H1 (cell line): ENCODE data around the gene PTPRH. TPM values are rescaled to one million over a fixed set of nuclear protein-coding genes. Genes with fewer than 3 reads are reported as not detected.
A peak's percentile ranks its signal among the peaks of the same experiment; 100 is the strongest.

Source experiments
- CTCF ChIA-PET: fragments of 300-600 bp; sonication (Branson Sonifier 250); formaldehyde crosslinking; loops from one replicate; lab custom pipeline; 2021; ENCODE audit not compliant: partially characterized antibody; lab: Charles Lee
- POLR2A ChIA-PET: fragments of 300-600 bp; sonication (Branson Sonifier 250); formaldehyde crosslinking; loops from one replicate; lab custom pipeline; 2021; ENCODE audit warnings: inconsistent platforms; ENCODE audit not compliant: partially characterized antibody; lab: Charles Lee
- DNase-seq, 2 experiments: peaks; one replicate each; pipeline versions ENCODE4 v3.0.0 to v3.0.0-alpha.2; 2010 to 2022; ENCODE audit warnings: low spot score in 2 of 2, low read depth in 1 of 2, mixed read lengths in 1 of 2
- FAIRE-seq: peaks from 2 replicates; lab custom pipeline; 2011; peaks lifted over from hg19 to GRCh38; lab: Jason Lieb, UNC
- H2AFZ ChIP-seq: 2 replicates; pipeline ENCODE4 v1.8.1; 2012; ENCODE audit warnings: low read length, inconsistent platforms
- H2AK5ac ChIP-seq: 2 replicates; pipeline ENCODE4 v1.6.1; 2013; ENCODE audit warnings: low read depth, low read length
- H2BK120ac ChIP-seq: replicated peaks from 2 replicates; pipeline ENCODE3; 2013; ENCODE audit warnings: low read depth, low read length, inconsistent platforms
- H2BK12ac ChIP-seq: 2 replicates; pipeline ENCODE4 v1.6.1; 2013; ENCODE audit warnings: low read depth, low read length
- H2BK15ac ChIP-seq: 2 replicates; pipeline ENCODE4 v1.6.1; 2013; ENCODE audit warnings: low read length
- H2BK20ac ChIP-seq: 2 replicates; pipeline ENCODE4 v1.6.1; 2013; ENCODE audit warnings: low read length
- H2BK5ac ChIP-seq: 2 replicates; pipeline ENCODE4 v1.6.1; 2013; ENCODE audit warnings: low read depth, low read length
- H3K14ac ChIP-seq: 2 replicates; pipeline ENCODE4 v1.6.1; 2013; ENCODE audit warnings: inconsistent platforms; ENCODE audit not compliant: insufficient read length
- H3K18ac ChIP-seq: 2 replicates; pipeline ENCODE4 v1.6.1; 2013; ENCODE audit warnings: low read length; ENCODE audit errors: extremely low read depth
- H3K23ac ChIP-seq: 2 replicates; pipeline ENCODE4 v1.6.1; 2013; ENCODE audit warnings: inconsistent platforms; ENCODE audit not compliant: insufficient read length
- H3K23me2 ChIP-seq: 2 replicates; pipeline ENCODE4 v1.6.1; 2013; ENCODE audit warnings: low read depth, low read length
- H3K27ac ChIP-seq: 2 replicates; pipeline ENCODE4 v1.6.1; 2011; ENCODE audit warnings: low read depth, low read length, inconsistent platforms
- H3K27me3 ChIP-seq, 4 experiments: replicated peaks in 1 of 4; 1 replicate in 1 of 4; 2 replicates in 3 of 4; pipeline versions ENCODE4 v1.6.1 to v1.8.1; 2011 to 2013; ENCODE audit warnings: low read length in 3 of 4, mild to moderate bottlenecking in 3 of 4, inconsistent platforms in 2 of 4, mixed read lengths in 2 of 4, moderate library complexity in 1 of 4; ENCODE audit not compliant: control insufficient read depth in 3 of 4, insufficient read depth in 3 of 4; ENCODE audit errors: extremely low read depth in 1 of 4
- H3K36me3 ChIP-seq, 4 experiments: 2 replicates each; pipeline versions ENCODE4 v1.6.1 to v1.8.1; 2011 to 2013; ENCODE audit warnings: mild to moderate bottlenecking in 4 of 4, low read length in 3 of 4, moderate library complexity in 2 of 4, control low read depth in 1 of 4, inconsistent platforms in 1 of 4; ENCODE audit not compliant: insufficient read depth in 4 of 4, control insufficient read depth in 2 of 4
- H3K4ac ChIP-seq: replicated peaks from 2 replicates; pipeline ENCODE3; 2013; ENCODE audit warnings: low read length, low read depth, mixed read lengths, inconsistent platforms; ENCODE audit not compliant: insufficient read length
- H3K4me1 ChIP-seq, 4 experiments: replicated peaks in 1 of 4; 1 replicate in 1 of 4; 2 replicates in 3 of 4; pipeline versions ENCODE4 v1.6.1 to v1.8.1; 2011 to 2013; ENCODE audit warnings: low read length in 3 of 4, inconsistent platforms in 2 of 4, mixed read lengths in 1 of 4; ENCODE audit not compliant: insufficient read depth in 4 of 4, control insufficient read depth in 3 of 4
- H3K4me2 ChIP-seq, 2 experiments: 2 replicates each; pipeline versions ENCODE4 v1.6.1 to v1.8.1; 2011 to 2013; ENCODE audit warnings: low read depth in 2 of 2, low read length in 2 of 2, control low read depth in 1 of 2, inconsistent platforms in 1 of 2, mild to moderate bottlenecking in 1 of 2; ENCODE audit not compliant: insufficient read depth in 1 of 2
- H3K4me3 ChIP-seq, 4 experiments: fragments of 200-600, 300-600 bp in 1 of 4; sonication (generic), shearing (Covaris generic), sonication (Bioruptor Twin) in 1 of 4; 2 replicates each; pipeline versions ENCODE4 v1.5.1 to v1.8.1; 2011 to 2016; ENCODE audit warnings: low read length in 4 of 4, low read depth in 3 of 4, control low read depth in 2 of 4, inconsistent platforms in 2 of 4, mild to moderate bottlenecking in 2 of 4, mixed read lengths in 1 of 4, moderate library complexity in 1 of 4; ENCODE audit not compliant: insufficient read depth in 2 of 4; ENCODE audit errors: extremely low read depth in 1 of 4
- H3K56ac ChIP-seq: replicated peaks from 2 replicates; pipeline ENCODE3; 2013; ENCODE audit warnings: low read depth, mild to moderate bottlenecking, mixed read lengths, low read length, inconsistent platforms; ENCODE audit not compliant: insufficient read length
- H3K79me1 ChIP-seq: 2 replicates; pipeline ENCODE4 v1.6.1; 2013; ENCODE audit warnings: low read depth, low read length, control low read depth
- H3K79me2 ChIP-seq, 2 experiments: 2 replicates each; pipeline versions ENCODE4 v1.6.1 to v1.8.1; 2012 to 2013; ENCODE audit warnings: low read length in 2 of 2, mild to moderate bottlenecking in 2 of 2, inconsistent platforms in 1 of 2; ENCODE audit not compliant: insufficient read depth in 2 of 2, control insufficient read depth in 1 of 2
- H3K9ac ChIP-seq, 4 experiments: replicated peaks in 1 of 4; 1 replicate in 1 of 4; 2 replicates in 3 of 4; pipeline versions ENCODE4 v1.6.1 to v1.8.1; 2011 to 2013; ENCODE audit warnings: low read depth in 3 of 4, low read length in 3 of 4, control low read depth in 2 of 4, mild to moderate bottlenecking in 2 of 4, moderate library complexity in 2 of 4, inconsistent platforms in 1 of 4; ENCODE audit errors: extremely low read depth in 1 of 4
- H3K9me3 ChIP-seq, 2 experiments: 2 replicates each; pipeline versions ENCODE4 v1.6.1 to v1.8.1; 2012 to 2013; ENCODE audit warnings: mild to moderate bottlenecking in 2 of 2, moderate library complexity in 2 of 2, control low read depth in 1 of 2, inconsistent platforms in 1 of 2, low read depth in 1 of 2, low read length in 1 of 2, mixed read lengths in 1 of 2; ENCODE audit not compliant: insufficient read depth in 2 of 2
- H4K20me1 ChIP-seq, 2 experiments: replicated peaks in 1 of 2; 2 replicates each; pipeline versions ENCODE3 to v1.8.1; 2011 to 2013; ENCODE audit warnings: inconsistent platforms in 2 of 2, low read length in 2 of 2, mild to moderate bottlenecking in 1 of 2; ENCODE audit not compliant: insufficient read depth in 2 of 2, control insufficient read depth in 1 of 2
- H4K5ac ChIP-seq: 2 replicates; pipeline ENCODE4 v1.6.1; 2013; ENCODE audit warnings: low read length, low read depth, mixed read lengths, inconsistent platforms; ENCODE audit not compliant: insufficient read length
- H4K8ac ChIP-seq: 2 replicates; pipeline ENCODE4 v1.8.0; 2013; ENCODE audit warnings: mild to moderate bottlenecking, moderate library complexity, low read length, inconsistent platforms; ENCODE audit not compliant: insufficient read depth; ENCODE audit errors: extremely low read depth
- H4K91ac ChIP-seq: replicated peaks from 2 replicates; pipeline ENCODE3; 2013; ENCODE audit warnings: low read length, mixed read lengths, inconsistent platforms; ENCODE audit not compliant: insufficient read length
- ASH2L ChIP-seq: fragments of 200-600, 300-600 bp; sonication (generic); IDR thresholded peaks from one replicate; pipeline ENCODE4 v1.7.1; 2017; ENCODE audit warnings: low read length
- BRCA1 ChIP-seq: IDR thresholded peaks from 2 replicates; pipeline ENCODE4 v1.6.1; 2012; ENCODE audit warnings: low read depth, low read length, improper control_type of control experiment
- E2F6 ChIP-seq: IDR thresholded peaks from 2 replicates; pipeline ENCODE4 v1.6.1; 2012; ENCODE audit warnings: inconsistent platforms
- HDAC6 ChIP-seq: IDR thresholded peaks from one replicate; pipeline ENCODE4 v1.7.1; 2012; ENCODE audit warnings: low read depth, mild to moderate bottlenecking, inconsistent platforms, low read length, moderate library complexity
- NRF1 ChIP-seq: IDR thresholded peaks from 2 replicates; pipeline ENCODE4 v1.6.1; 2011; ENCODE audit warnings: mild to moderate bottlenecking, low read depth, low read length, improper control_type of control experiment
- RAD21 ChIP-seq, 2 experiments: IDR thresholded peaks in 1 of 2; conservative IDR thresholded peaks in 1 of 2; 2 replicates each; pipeline ENCODE4 v1.6.1; 2011; ENCODE audit warnings: low read depth in 2 of 2, low read length in 2 of 2, improper control_type of control experiment in 1 of 2, inconsistent platforms in 1 of 2, mild to moderate bottlenecking in 1 of 2, moderate library complexity in 1 of 2
- RBBP5 ChIP-seq: IDR thresholded peaks from 2 replicates; pipeline ENCODE4 v1.7.1; 2012; ENCODE audit warnings: low read depth, mild to moderate bottlenecking, inconsistent platforms, low read length, moderate library complexity, borderline replicate concordance
- SIRT6 ChIP-seq: IDR thresholded peaks from one replicate; pipeline ENCODE4 v1.7.1; 2012; ENCODE audit warnings: low read length, inconsistent platforms
- WGBS, 2 experiments: shearing (Covaris generic) in 1 of 2; methylation state at CpG; one replicate each; pipeline versions ENCODE4 v1.1.6 to v1.1.7; 2013 to 2015; ENCODE audit warnings: low lambda C conversion rate in 2 of 2, mixed read lengths in 2 of 2, inconsistent platforms in 1 of 2, low coverage in 1 of 2, missing lambda C conversion rate in 1 of 2; ENCODE audit not compliant: insufficient replicate concordance in 2 of 2, insufficient coverage in 1 of 2, insufficient read length in 1 of 2; ENCODE audit errors: extremely low coverage in 1 of 2, missing lambda C conversion rate in 1 of 2; 5-methylcytosine and 5-hydroxymethylcytosine counted together
- polyA plus RNA-seq, 7 experiments: library from polyadenylated mRNA; depleted of rRNA in 3 of 7; stranded (reverse) in 5 of 7; unstranded in 2 of 7; fragments of >200 nt in 5 of 7; fragments of 200-250 nt in 2 of 7; gene quantifications; 1 replicate in 5 of 7; 2 replicates in 1 of 7; 4 replicates in 1 of 7; pipeline versions ENCODE4 v1.2.1 to v1.2.3, GENCODE V29; 2011 to 2013; ENCODE audit warnings: missing spikeins in 2 of 7, mixed read lengths in 2 of 7
- total RNA-seq: library from RNA; stranded (reverse); fragmentation: NEBNext Ultra II Directional; extraction: Animal tissue kit (Norgen Biotek cat#: 25700); gene quantifications from 2 replicates; pipeline ENCODE4 v1.2.1, GENCODE V29; 2021
- TF ChIP-seq, protein P1 (sequence below): IDR thresholded peaks from 2 replicates; pipeline ENCODE4 v1.6.1; 2012; ENCODE audit warnings: inconsistent platforms

Gene PTPRH
- total and polyA plus RNA-seq, 2 of the 8 experiments (the other 6 are each of a cell fraction or from before 2014, with no cell fraction given) = 0.30 to 0.39 TPM

DNA sequence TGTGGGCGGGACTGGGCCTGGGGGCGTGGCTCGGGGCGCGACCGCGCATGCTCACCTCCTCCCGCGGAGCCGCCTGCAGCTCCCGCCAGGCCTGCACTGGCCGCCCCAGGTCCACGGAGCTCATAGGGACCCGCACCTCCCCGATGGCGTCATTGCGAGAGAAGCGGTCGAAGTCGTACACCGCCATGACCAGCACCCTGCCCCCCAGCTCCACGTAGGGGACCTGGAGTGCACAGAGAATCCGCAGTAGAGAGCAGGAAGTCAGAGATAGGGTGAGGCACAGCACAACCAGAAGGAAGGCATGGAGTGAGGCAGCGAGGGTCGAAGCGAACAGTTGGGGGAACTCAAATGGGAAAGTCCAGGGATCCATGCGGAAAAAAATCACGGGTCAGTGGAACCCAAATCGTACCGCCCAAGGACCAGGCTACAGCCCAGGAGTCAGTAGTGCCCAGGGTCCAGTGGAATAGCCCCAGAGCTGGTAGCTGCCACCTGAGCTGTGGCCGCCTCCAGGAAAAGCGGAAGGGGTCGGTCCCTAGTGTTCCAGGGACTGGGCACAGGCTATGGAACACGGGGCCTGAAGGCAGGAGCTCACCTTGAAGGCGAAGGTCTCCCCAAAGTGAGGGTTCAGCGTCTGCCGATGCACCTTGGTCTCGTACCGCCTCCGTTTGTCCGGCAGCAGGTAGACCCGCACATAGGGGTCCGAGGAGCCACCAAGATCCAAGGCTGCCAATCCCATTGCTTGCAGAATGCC is 34.0 kb downstream of the PTPRH start:
- H3K79me1 ChIP-seq = no peaks in the 10 kb centered on the region
- H3K18ac ChIP-seq = peak overlapping the region; percentile 78
- H2BK12ac ChIP-seq = peak overlapping the region; percentile 60; the same call in 1 of the 2 replicates
- H2BK15ac ChIP-seq = 0 out of 2 replicates have a peak overlapping the region, but pooled peaks have one; percentile 92
- DNase-seq (peak in 1 of 2 experiments; percentile 60), FAIRE-seq (no peak)
- H3K14ac ChIP-seq = no peak overlapping the region
- no peak overlapping the region for H3K23ac ChIP-seq
- peak overlapping the region; percentile 56 for H4K91ac ChIP-seq
- no peak overlapping the region for H3K56ac ChIP-seq
- H2AFZ ChIP-seq = no peak overlapping the region
- H2BK5ac ChIP-seq = no peak overlapping the region
- WGBS, 2 experiments = 67% methylated on average over 42 of the region's 43 CpGs; no CpG with 5 or more reads in 1 of the 2 experiments
- H2BK20ac ChIP-seq = no peak overlapping the region
- H3K27ac ChIP-seq = no peak overlapping the region
- no peak overlapping the region for H2BK120ac ChIP-seq
- ChIA-PET POLR2A (interaction anchor here (0.7 to 3.3 kb wide), 11 partner anchors 9 to 424 kb away, joined by 3 to 16 read pairs (median 4); partner anchors contain the start of genes DNAAF3, FIZ1, PPP6R1 and UBE2S), CTCF (interaction anchor here (0.6 to 3.2 kb wide), 14 partner anchors 9 to 836 kb away, joined by 3 to 28 read pairs (median 4); partner anchors contain the start of gene DNAAF3)
- peaks cover 0 to under 1% of the 10 kb centered on the region in 2 experiments for H4K20me1 ChIP-seq
- peak overlapping the region in 2 of 4 experiments; percentile 17 to 76; a peak in 2 of 8 replicates for H3K4me3 ChIP-seq
- H3K27me3 ChIP-seq = peaks cover 2 to 53% (median 36%) of the 10 kb centered on the region in 4 experiments; a peak in 6 of 7 replicates
- no peaks in the 10 kb centered on the region for H3K36me3 ChIP-seq
- H4K5ac ChIP-seq = no peak overlapping the region
- H3K9me3 ChIP-seq = no peaks in the 10 kb centered on the region
- H3K79me2 ChIP-seq = no peaks in the 10 kb centered on the region
- H3K4me1 ChIP-seq = peaks cover 5 to 26% (median 18%) of the 10 kb centered on the region in 4 experiments
- TF ChIP-seq HDAC6 (no peak), RAD21 (IDR thresholded peaks at IDR 0.05 in 1 of 2, conservative IDR thresholded peaks at IDR 0.05 in 1 of 2; ENCODE audit: low read depth in 2 of 2, low read length in 2 of 2) (no peak), E2F6 (peak; percentile 45; the same call in 1 of the 2 replicates), RBBP5 (no peak), BRCA1 (no peak), NRF1 (peak; percentile 47), SIRT6 (no peak), ASH2L (no peak)
- TF ChIP-seq, protein P1, sequence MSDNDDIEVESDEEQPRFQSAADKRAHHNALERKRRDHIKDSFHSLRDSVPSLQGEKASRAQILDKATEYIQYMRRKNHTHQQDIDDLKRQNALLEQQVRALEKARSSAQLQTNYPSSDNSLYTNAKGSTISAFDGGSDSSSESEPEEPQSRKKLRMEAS = peak; percentile 37; the same call in 1 of the 2 replicates
- H4K8ac ChIP-seq = no peak overlapping the region; the same call in 1 of the 2 replicates
- no peak overlapping the region for H3K9ac ChIP-seq
- peak overlapping the region; percentile 87 to 97 for H3K4me2 ChIP-seq
- no peak overlapping the region for H3K4ac ChIP-seq
- no peak overlapping the region for H2AK5ac ChIP-seq
- peaks cover 25% of the 10 kb centered on the region; the same call in 1 of the 2 replicates for H3K23me2 ChIP-seq
